ENCODE results near the gene B3GNT5. TPM values are rescaled to one million over a fixed set of nuclear protein-coding genes. Genes with fewer than 3 reads are reported as not detected.
A peak's percentile ranks its signal among the peaks of the same experiment; 100 is the strongest.

Gene B3GNT5
- polyA plus RNA-seq, 3 donors = 14.1 to 17.7 (median 14.2) TPM

DNA sequence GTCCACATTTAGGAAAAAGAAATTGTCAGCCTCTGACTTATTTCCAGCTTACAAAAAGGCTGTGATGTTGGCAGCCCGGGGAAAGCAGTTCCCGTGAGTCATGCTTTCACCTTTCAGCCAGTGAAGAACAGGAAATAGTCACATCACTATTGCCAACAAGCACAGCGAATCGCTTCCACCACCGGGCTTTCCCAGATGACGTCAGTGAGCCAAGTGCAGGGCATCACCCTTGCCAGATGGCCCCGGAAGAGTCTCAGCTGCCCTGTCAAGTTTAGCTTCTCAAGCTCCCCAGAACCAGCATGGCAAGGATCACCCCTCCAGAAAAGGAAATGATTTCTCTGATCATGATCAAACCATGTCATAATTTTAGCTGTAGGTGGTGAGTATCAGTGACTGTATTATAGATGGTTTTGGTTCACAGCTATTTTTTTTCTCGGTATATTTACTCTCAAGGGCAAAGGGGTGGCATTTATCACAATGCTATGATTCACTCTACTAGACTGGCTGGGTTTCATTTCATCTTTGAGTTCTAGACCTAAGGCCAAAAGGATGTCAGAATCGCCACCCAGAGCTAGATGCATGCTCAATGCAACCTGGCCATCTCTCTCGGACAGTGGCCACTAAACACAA, 32.9 kb downstream of the B3GNT5 start:
- H3K4me2 ChIP-seq (replicated peaks; ENCODE audit: extremely low read depth, low read length, poor library complexity, severe bottlenecking) = peak overlapping the region; percentile 43
- intact Hi-C loops (cut with micrococcal nuclease) = loop anchor here (1.0 to 5.0 kb wide), 4 partner anchors 21 to 95 kb away; partner anchors contain the start of gene B3GNT5 (in 1 of the 2)
- peak overlapping the region; percentile 49 for H2AFZ ChIP-seq (ENCODE audit: insufficient read depth, low read depth, low read length, poor library complexity, severe bottlenecking)
- no peaks in the 10 kb centered on the region for H3K79me2 ChIP-seq (ENCODE audit: insufficient read depth, low read length)
- TF ChIP-seq, protein P1, sequence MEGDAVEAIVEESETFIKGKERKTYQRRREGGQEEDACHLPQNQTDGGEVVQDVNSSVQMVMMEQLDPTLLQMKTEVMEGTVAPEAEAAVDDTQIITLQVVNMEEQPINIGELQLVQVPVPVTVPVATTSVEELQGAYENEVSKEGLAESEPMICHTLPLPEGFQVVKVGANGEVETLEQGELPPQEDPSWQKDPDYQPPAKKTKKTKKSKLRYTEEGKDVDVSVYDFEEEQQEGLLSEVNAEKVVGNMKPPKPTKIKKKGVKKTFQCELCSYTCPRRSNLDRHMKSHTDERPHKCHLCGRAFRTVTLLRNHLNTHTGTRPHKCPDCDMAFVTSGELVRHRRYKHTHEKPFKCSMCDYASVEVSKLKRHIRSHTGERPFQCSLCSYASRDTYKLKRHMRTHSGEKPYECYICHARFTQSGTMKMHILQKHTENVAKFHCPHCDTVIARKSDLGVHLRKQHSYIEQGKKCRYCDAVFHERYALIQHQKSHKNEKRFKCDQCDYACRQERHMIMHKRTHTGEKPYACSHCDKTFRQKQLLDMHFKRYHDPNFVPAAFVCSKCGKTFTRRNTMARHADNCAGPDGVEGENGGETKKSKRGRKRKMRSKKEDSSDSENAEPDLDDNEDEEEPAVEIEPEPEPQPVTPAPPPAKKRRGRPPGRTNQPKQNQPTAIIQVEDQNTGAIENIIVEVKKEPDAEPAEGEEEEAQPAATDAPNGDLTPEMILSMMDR (IDR thresholded peaks at IDR 0.05) = no peak
- peak; percentile 97 to 100 (median 99) for DNase-seq
- no peaks in the 10 kb centered on the region for H3K9me3 ChIP-seq (replicated peaks in 1 of 2; ENCODE audit: control insufficient read depth in 1 of 2, insufficient read depth in 1 of 2, low read length in 2 of 2)
- H3K4me1 ChIP-seq (ENCODE audit: control insufficient read depth in 1 of 2, insufficient read depth in 2 of 2, low read length in 2 of 2) = peaks cover 24 to 29% of the 10 kb centered on the region in 2 donors
- peaks cover 0 to 4% of the 10 kb centered on the region in 2 donors for H3K36me3 Mint-ChIP-seq
- H3K4me3 Mint-ChIP-seq = peak overlapping the region; percentile 48 to 56
- H3K27ac ChIP-seq (ENCODE audit: low read depth in 1 of 2, low read length in 2 of 2) = peak overlapping the region; percentile 44 to 85
- H4K20me1 ChIP-seq (ENCODE audit: insufficient read depth, low read length) = no peaks in the 10 kb centered on the region
- no peaks in the 10 kb centered on the region for H3K27me3 ChIP-seq (ENCODE audit: control insufficient read depth in 2 of 2, insufficient read depth in 2 of 2, low read length in 2 of 2)
- H3K27ac Mint-ChIP-seq = peak overlapping the region; percentile 87 to 96 (median 93)
- H3K9ac ChIP-seq (ENCODE audit: insufficient read depth, low read length, poor library complexity, severe bottlenecking) = no peak overlapping the region
- no peaks in the 10 kb centered on the region for H3K36me3 ChIP-seq (replicated peaks in 1 of 2; ENCODE audit: control insufficient read depth in 1 of 2, insufficient read depth in 2 of 2, low read length in 2 of 2)
- peaks cover 34% of the 10 kb centered on the region for H3K4me1 Mint-ChIP-seq
- H3K27me3 Mint-ChIP-seq (ENCODE audit: low read depth in 3 of 3) = peaks cover 0 to 2% (median 1%) of the 10 kb centered on the region in 3 donors
- WGBS (ENCODE audit: insufficient coverage) = 2% methylated on average over 5 of the region's 10 CpGs
- peak overlapping the region in 1 of 3 experiments; percentile 30 for H3K4me3 ChIP-seq (replicated peaks in 1 of 3; ENCODE audit: low read depth in 2 of 3, low read length in 3 of 3)
- no peaks in the 10 kb centered on the region for H3K9me3 Mint-ChIP-seq

DNA sequence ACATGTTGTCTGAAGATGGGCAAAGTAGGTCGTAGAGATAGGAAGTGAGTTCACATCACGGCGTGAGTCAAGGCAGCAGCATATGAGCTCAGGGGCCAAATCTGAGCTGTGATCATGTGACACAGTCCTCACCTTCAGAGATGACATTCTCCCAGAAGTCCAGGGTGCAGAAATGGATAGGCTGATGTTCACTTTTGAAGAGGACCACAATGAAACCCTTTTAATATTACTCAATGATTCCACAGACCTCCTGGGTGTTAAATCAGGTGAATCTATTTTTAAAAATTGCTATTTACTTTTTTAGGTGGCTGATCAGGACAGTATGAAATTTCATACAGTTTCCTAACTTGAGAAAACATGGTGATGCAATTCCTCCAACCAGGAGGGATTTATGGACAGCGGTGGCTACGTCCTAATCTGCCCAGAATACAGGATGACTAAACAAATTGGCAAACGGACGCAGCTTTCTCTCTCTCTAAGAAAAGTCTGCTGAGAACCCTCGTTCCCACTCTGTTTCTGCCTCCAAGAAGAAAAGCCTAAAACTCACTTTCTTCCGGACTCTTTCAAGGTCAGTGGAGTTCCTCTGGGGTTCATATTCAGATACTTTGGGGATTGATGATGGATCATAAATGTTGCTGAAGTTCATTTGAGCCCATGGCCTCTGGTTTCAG, 34.4 kb downstream of the B3GNT5 start:
- Mint-ChIP-seq H3K4me3 (no peak overlapping the region), H3K36me3 (peaks cover 0 to 4% of the 10 kb centered on the region in 2 donors), H3K27ac (peak overlapping the region in 6 of 7 donors; percentile 86 to 95 (median 92)), H3K4me1 (peaks cover 29% of the 10 kb centered on the region), H3K27me3 (ENCODE audit: low read depth in 3 of 3) (peaks cover 0 to 2% (median 1%) of the 10 kb centered on the region in 3 donors), H3K9me3 (no peaks in the 10 kb centered on the region)
- peak overlapping the region in 1 of 2 donors; percentile 85 for H3K27ac ChIP-seq (ENCODE audit: low read depth in 1 of 2, low read length in 2 of 2)
- intact Hi-C loops (cut with micrococcal nuclease) = loop anchor here (2.0 to 5.0 kb wide), 2 partner anchors 19 to 35 kb away; partner anchors contain the start of gene B3GNT5 (in 1 of the 2)
- 15% methylated on average over 3 of the region's 9 CpGs for WGBS (ENCODE audit: insufficient coverage)
- H2AFZ ChIP-seq (ENCODE audit: insufficient read depth, low read depth, low read length, poor library complexity, severe bottlenecking) = no peak overlapping the region
- H3K9ac ChIP-seq (ENCODE audit: insufficient read depth, low read length, poor library complexity, severe bottlenecking) = no peak overlapping the region
- peaks cover 24 to 29% of the 10 kb centered on the region in 2 donors for H3K4me1 ChIP-seq (ENCODE audit: control insufficient read depth in 1 of 2, insufficient read depth in 2 of 2, low read length in 2 of 2)
- no peaks in the 10 kb centered on the region for H3K79me2 ChIP-seq (ENCODE audit: insufficient read depth, low read length)
- H3K4me2 ChIP-seq (replicated peaks; ENCODE audit: extremely low read depth, low read length, poor library complexity, severe bottlenecking) = no peak overlapping the region
- no peak overlapping the region for H3K4me3 ChIP-seq (replicated peaks in 1 of 3; ENCODE audit: low read depth in 2 of 3, low read length in 3 of 3)
- DNase-seq = peak in 2 of 3 donors; percentile 50 to 79
- H4K20me1 ChIP-seq (ENCODE audit: insufficient read depth, low read length) = no peaks in the 10 kb centered on the region
- H3K36me3 ChIP-seq (replicated peaks in 1 of 2; ENCODE audit: control insufficient read depth in 1 of 2, insufficient read depth in 2 of 2, low read length in 2 of 2) = no peaks in the 10 kb centered on the region
- no peaks in the 10 kb centered on the region for H3K9me3 ChIP-seq (replicated peaks in 1 of 2; ENCODE audit: control insufficient read depth in 1 of 2, insufficient read depth in 1 of 2, low read length in 2 of 2)
- H3K27me3 ChIP-seq (ENCODE audit: control insufficient read depth in 2 of 2, insufficient read depth in 2 of 2, low read length in 2 of 2) = no peaks in the 10 kb centered on the region
- TF ChIP-seq, protein P1 (IDR thresholded peaks at IDR 0.05) = no peak

Measured in CD14-positive monocyte (primary cell).